Brain microvascular endothelial cell (primary cell): ENCODE data around the gene TSHZ3.

ENCODE experiments used
- DNase-seq: peaks from one replicate; pipeline ENCODE4 v3.0.0-alpha.2; 2020
- H3K27ac ChIP-seq: fragments of 250-450 bp; sonication (Bioruptor Pico); 2 replicates; pipeline ENCODE4 v1.5.1; 2020; ENCODE audit warnings: mild to moderate bottlenecking, moderate library complexity
- H3K27me3 ChIP-seq: fragments of 250-450 bp; sonication (Bioruptor Pico); replicated peaks from 2 replicates; pipeline ENCODE4 v1.5.1; 2020; ENCODE audit warnings: mild to moderate bottlenecking
- H3K36me3 ChIP-seq: fragments of 250-450 bp; sonication (Bioruptor Pico); replicated peaks from 2 replicates; pipeline ENCODE4 v1.5.1; 2020; ENCODE audit warnings: mild to moderate bottlenecking
- H3K4me3 ChIP-seq: 2 replicates; pipeline ENCODE4 v1.5.1; 2011; ENCODE audit warnings: low read depth, mild to moderate bottlenecking, control low read depth, low read length, moderate library complexity
- in situ Hi-C: cut with HindIII; loops from 2 replicates; pipeline ENCODE4 v1.10.0; 2017; ENCODE audit warnings: low sequenced_read_pairs, low pct_ligation_motif_present
- TF ChIP-seq, protein P1 (sequence below): IDR thresholded peaks from 2 replicates; pipeline ENCODE4 v1.5.1; 2011; ENCODE audit warnings: low read depth, mild to moderate bottlenecking, moderate library complexity, low read length, control low read depth, inconsistent platforms; ENCODE audit errors: missing control alignments

TSHZ3 gene

DNA sequence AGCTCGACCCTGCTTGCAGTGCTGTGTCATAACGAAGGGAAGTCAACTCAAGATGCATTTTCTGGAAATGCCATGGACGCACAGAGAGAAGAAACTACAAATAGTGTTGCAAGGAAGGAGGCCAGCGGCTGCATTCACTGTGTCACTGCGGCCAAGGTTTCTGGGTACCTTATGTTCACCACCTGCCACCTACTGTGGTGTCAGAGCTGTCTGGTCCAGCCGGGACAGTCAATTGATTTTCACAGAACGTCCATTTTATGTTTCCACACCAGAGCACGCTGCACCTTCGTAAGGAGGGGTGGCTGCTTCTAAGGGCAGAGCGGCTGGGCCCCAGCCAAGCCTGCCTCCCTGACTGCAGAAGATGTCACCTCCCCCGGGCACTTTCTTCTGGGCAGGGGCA lies 17.7 kb downstream of the TSHZ3 start:
- Histone ChIP-seq H3K27ac (no peak overlapping the region), H3K4me3 (no peak overlapping the region), H3K36me3 (no peaks in the 10 kb centered on the region), H3K27me3 (no peaks in the 10 kb centered on the region)
- no peak for DNase-seq
- TF ChIP-seq, protein P1, sequence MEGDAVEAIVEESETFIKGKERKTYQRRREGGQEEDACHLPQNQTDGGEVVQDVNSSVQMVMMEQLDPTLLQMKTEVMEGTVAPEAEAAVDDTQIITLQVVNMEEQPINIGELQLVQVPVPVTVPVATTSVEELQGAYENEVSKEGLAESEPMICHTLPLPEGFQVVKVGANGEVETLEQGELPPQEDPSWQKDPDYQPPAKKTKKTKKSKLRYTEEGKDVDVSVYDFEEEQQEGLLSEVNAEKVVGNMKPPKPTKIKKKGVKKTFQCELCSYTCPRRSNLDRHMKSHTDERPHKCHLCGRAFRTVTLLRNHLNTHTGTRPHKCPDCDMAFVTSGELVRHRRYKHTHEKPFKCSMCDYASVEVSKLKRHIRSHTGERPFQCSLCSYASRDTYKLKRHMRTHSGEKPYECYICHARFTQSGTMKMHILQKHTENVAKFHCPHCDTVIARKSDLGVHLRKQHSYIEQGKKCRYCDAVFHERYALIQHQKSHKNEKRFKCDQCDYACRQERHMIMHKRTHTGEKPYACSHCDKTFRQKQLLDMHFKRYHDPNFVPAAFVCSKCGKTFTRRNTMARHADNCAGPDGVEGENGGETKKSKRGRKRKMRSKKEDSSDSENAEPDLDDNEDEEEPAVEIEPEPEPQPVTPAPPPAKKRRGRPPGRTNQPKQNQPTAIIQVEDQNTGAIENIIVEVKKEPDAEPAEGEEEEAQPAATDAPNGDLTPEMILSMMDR = no peak
- in situ Hi-C loops = no loop called here

DNA sequence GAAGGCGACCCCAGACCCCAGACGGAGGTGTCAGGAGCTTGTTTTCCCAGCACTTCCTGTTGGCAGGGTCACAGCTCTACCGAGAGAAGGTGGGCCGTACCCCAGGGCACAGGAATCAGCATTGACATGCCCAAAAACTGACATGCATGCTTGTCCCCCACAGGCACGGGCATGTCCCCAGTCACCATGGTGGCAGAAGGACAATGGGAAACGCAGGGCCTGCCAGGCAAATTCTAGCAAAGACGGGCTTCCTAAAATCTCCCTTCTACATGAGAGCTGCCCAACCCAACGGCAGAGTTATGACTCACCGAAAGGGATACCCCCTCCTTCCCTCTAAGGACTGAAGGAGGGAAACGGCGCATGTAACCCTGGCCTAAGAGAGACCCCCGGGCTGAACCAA lies 18.5 kb downstream of the TSHZ3 start:
- DNase-seq = no peak
- in situ Hi-C loops = no loop called here
- Histone ChIP-seq H3K36me3 (no peaks in the 10 kb centered on the region), H3K27ac (no peak overlapping the region), H3K4me3 (no peak overlapping the region), H3K27me3 (no peaks in the 10 kb centered on the region)
- TF ChIP-seq, protein P1 = no peak

DNA sequence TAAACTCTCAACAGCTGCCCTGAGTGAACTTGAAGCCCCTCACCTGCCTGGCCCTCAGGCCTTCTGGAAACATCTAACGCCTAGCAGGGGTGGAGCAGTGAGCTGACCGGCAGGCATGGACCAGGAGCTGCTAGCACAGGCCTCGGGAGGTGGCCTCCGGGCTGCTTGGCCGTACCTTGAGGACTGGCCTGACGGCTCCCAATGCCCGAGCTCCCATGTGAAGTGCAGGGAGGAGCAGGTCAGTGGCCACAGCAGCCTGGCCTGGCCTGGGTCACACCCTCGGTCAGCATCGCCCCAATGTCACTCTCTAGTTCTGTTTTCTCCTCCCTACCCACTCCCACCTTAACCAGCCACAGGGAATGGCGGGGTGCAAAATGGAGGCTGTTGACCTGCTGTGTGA lies 19.0 kb downstream of the TSHZ3 start:
- Histone ChIP-seq H3K36me3 (no peaks in the 10 kb centered on the region), H3K27ac (no peak overlapping the region), H3K27me3 (no peaks in the 10 kb centered on the region), H3K4me3 (no peak overlapping the region)
- in situ Hi-C loops = no loop called here
- DNase-seq = no peak
- TF ChIP-seq, protein P1 = no peak

DNA sequence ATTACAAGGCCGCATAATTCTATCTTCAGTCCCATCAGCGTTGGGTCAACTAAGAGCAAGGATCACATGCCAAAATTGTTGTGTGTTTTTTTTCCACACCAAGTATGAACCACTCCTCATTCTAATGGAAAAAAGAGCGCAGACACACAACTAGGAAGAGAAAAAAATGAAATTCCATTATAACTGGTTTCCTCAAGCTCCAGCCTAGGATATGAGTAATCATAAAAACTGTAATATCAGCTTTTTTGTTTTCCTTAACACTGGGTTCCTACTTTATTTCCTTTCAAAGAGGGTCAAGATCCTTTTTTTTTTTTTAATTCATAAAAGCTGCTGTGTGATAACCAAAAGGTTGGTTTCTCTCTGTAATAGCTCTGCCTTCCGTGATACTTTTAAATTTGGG lies 19.4 kb downstream of the TSHZ3 start:
- H3K36me3 ChIP-seq = no peaks in the 10 kb centered on the region
- in situ Hi-C loops = no loop called here
- DNase-seq = no peak
- no peaks in the 10 kb centered on the region for H3K27me3 ChIP-seq
- H3K27ac ChIP-seq = no peak overlapping the region
- TF ChIP-seq, protein P1 = no peak
- no peak overlapping the region for H3K4me3 ChIP-seq

DNA sequence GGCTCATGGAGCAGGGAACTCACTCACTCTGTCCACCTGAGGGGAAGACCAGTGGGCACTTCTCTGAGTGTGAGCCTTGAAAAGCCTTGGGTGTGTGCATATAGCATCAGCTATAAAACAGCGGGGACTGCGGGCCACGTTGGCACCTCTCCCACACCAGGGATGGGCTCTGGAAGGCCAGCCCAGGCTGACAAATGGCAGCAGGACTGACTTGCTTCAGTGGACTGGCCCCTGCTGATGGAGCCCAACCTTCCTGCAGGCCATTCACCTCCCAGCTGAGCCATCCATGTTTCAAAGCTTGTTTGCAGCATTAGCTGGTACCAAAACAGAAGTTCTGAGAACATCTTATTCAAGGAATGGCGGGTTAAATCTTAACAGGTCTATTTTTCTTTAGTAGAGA lies 21.0 kb downstream of the TSHZ3 start:
- Histone ChIP-seq H3K27me3 (no peaks in the 10 kb centered on the region), H3K36me3 (no peaks in the 10 kb centered on the region), H3K4me3 (no peak overlapping the region), H3K27ac (no peak overlapping the region)
- in situ Hi-C loops = no loop called here
- DNase-seq = no peak
- TF ChIP-seq, protein P1 = no peak

DNA sequence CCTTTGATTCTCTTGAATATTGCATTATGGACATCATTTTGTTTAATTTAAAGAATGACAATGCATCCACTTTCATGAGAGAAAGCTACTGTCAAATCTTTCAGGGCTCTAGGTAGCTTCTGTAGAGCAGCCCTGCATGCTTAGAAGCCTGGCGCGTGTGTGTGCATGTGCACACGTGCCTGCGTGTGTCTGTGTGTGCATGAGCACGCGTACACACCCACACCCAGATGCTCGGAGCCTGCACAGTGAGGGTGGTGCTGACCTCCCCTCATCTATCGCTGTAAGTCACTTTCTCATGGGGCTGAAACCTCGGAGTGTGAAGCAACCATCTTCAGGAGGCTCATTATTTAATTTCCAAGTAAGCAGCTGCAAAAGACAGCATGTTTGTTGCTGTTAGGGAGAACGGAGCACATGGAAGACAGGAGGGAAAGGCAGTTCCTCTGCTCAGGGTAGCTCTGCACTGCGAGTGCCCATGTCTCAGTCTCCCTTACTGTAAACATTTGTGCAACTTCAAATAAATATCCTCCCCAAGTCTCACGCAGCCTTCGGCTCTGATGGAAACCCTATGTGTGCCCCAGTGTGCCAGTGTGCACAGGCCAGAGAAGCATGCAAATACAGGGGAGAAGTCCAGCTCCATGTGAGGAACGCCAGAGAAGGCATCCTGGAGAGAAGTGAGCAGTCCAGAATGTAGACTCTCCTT lies 22.8 kb downstream of the TSHZ3 start:
- Histone ChIP-seq H3K27me3 (no peaks in the 10 kb centered on the region), H3K4me3 (no peak overlapping the region), H3K27ac (no peak overlapping the region), H3K36me3 (no peaks in the 10 kb centered on the region)
- TF ChIP-seq, protein P1 = no peak
- no peak for DNase-seq
- in situ Hi-C loops = no loop called here
